Measurements from ENCODE around the gene SLC17A9.

Gene SLC17A9

DNA sequence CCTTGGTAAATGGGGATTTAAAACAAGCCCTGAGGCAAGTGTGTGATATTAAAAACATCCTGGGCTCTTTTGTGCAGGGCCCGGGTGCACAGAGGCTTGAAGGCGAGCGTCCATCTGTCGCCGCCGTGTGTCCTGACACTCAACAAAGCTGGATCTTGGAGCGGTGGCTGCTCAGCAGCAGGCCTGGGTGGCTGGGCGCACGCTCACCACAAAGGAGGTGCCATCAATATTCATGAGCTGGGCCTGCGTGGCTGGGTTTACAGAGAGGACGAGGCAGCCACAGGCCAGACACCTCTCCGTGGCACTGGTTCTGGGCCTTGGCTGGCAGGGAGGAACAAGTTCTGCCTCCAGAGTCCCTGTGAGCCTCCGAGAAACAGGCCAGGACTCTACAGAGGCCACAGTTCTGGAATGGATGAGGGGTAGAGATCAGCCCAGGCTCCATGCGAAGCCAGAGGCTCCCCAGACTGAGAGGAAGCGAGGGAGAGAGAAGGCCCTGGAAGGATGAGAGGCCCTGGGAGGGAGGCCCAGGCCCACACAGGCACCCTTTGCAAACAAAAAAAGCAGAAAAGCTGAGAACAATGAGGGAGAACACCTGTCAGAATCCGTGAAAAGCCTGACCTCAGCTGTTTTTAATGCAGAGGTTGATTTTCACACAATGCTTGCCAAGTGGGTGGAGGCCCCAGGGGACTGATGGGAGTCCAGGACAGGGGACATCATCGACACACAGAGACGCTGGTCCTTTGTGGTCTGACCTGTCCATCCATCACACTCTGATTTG is 32.3 kb downstream of the SLC17A9 start:
- DNase-seq (ENCODE audit: low read depth): no peak

DNA sequence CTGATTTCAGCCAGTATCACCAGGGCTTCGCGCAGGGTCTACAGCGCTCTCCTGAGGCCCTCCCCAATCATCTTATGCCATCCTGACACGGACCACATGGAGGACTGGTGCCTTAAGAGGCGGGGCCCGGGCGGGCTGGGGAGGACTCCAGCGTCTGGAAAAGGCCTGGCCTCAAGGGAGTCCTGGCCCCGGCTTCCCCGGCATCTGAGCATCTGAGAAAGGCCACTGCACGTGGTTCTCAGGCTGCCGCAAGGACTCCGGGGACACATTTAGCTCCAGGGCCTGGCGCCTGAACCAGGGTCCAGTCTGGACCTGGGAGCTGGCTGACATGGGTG is 32.9 kb downstream of the SLC17A9 start:
- DNase-seq (ENCODE audit: low read depth): no peak

DNA sequence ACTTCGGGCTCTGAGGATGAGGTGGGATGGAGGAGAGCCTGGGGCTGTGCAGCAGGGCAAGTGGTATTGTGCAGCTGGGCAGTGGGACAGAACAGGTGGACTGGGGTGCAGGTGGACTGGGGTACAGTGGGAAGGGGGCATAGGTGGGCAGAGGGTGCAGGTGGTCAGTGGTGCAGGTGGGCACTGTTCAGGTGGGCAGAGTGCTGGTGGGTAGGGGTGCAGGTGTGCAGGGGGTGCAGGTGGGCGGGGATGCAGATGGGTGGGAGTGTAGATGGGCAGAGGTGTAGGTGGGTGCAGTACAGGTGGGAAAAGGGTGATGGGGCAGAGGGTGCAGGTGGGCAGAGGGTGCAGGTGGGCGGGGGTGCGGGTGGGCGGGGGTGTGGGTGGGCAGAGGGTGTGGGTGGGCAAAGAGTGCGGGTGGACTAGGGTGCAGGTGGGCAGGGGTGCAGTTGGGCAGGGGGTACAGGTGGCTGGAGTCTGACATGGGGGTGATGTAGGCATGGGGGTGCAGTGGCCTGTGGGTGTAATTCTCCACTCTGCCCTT is 33.8 kb downstream of the SLC17A9 start:
- DNase-seq (ENCODE audit: low read depth): no peak

GRCh38 chr20:62987114-62987513 is 34.6 kb downstream of the SLC17A9 start:
- no peak for DNase-seq (ENCODE audit: low read depth)

- DNase-seq (ENCODE audit: low read depth): no peak
These were observed 36.7 kb downstream of the SLC17A9 start for GRCh38 chr20:62989201-62989601.

GRCh38 chr20:62990306-62990825 is 37.9 kb downstream of the SLC17A9 start:
- no peak for DNase-seq (ENCODE audit: low read depth)

DNA sequence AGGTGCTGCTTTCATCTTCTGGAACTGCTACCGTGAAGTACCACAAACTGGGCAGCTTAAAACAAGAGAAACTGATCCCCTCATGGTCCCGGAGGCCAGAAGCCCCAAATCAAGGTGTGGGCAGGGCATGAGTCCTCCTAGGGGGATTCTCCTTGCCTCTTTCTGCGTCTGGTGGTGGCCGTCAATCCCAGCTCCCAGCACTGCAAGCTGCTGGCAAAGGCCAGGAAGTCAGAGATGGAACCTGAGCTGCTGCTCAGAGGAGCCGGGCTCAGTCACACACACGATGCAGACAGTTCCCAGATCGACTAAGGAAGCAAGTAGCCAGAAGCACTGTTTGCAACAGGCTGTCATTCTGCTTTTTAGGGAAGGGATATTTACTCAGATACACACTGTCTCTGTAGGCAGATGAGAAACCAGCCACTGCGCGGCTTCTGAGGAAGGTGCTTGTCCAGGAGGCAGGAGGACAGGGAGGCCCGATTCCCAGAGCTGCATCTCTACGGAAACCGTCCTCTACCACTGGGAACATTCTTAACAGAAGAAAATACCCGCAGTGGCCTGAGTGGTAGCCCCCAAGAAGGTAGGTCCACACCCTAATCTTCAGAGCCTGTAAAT is 38.8 kb downstream of the SLC17A9 start:
- no peak for DNase-seq (ENCODE audit: low read depth)

GRCh38 chr20:62991863-62992262 is 39.4 kb downstream of the SLC17A9 start:
- DNase-seq (ENCODE audit: low read depth): no peak

DNA sequence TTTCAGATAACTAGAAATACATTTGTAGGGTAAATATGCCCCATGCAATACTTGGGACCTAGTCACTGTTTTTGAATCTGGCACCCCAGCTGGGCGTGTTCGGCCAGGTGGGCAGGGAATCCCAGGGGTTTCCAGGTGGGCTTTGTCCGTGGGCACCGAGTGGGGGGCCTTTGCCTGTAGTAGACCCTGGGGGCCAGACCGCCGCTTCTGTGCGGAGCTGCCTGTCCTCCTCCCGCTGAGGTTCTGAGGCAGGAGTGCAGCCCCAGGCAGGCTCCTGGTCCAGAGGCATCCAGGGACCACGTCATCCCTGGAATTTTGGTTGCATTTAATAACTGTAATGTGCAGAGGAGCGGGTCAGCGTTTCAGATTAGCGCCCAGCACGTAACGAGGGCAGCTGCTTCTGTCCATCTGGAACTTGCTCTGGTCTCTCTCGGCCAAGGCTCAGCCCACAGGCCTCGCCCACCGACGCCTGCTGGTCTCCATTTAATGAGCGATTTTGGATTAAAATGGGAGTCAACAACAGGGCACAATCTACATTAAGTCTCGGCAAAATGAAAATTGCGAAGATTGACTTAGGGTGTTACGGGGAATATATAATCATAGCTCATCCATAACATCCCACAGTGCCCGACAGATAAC is 41.5 kb downstream of the SLC17A9 start:
- no peak for DNase-seq (ENCODE audit: low read depth)

DNA sequence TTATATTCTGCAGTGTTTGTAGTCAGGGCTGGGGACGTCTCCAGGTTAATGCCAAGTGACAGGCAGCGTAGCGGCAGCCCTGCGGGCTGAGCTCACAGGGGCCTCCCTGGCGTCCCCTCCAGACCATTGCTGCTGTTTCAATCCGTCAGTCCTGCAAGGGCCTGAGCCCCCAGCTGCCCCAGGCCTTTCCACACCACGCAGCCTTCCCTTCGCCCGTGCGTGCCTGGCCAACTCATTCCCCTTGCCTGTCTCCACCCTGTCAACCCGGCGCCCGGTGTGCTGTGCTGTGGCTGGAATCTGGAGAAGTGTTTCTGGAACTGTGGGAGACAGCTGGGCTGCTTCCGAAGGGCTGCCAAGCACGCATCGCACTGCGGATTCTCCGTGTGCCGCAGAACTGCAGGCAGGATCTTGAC is 42.4 kb downstream of the SLC17A9 start:
- DNase-seq (ENCODE audit: low read depth): no peak

- DNase-seq (ENCODE audit: low read depth): no peak
These were observed 43.0 kb downstream of the SLC17A9 start for GRCh38 chr20:62995481-62995880.

- no peak for DNase-seq (ENCODE audit: low read depth)
These were observed 43.5 kb downstream of the SLC17A9 start for GRCh38 chr20:62995898-62996595.

DNA sequence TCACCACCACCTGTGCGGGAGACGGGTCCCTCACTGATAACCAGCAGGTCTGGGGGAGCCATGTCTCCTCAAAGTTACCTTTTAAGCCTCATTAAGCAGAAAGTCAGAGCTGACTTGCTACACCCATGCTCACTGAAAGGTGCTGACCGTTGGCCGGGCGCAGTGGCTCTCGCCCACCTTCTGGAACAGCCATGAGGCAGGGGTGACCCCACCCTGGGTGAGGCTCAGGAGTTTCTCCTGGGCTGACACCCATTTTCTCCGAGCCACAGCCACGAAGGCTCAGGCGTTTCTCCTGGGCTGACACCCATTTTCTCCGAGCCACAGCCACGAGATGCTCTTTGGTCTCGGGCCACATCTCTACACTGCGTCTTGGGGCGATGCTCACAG is 44.1 kb downstream of the SLC17A9 start:
- DNase-seq (ENCODE audit: low read depth): no peak

GRCh38 chr20:62997417-62998035 is 45.0 kb downstream of the SLC17A9 start:
- DNase-seq (ENCODE audit: low read depth): no peak

- no peak for DNase-seq (ENCODE audit: low read depth)
These were observed 45.9 kb downstream of the SLC17A9 start for GRCh38 chr20:62998449-62998848.

GRCh38 chr20:62999580-62999979 is 47.1 kb downstream of the SLC17A9 start:
- DNase-seq (ENCODE audit: low read depth): no peak

GRCh38 chr20:63000036-63000435 is 47.5 kb downstream of the SLC17A9 start:
- DNase-seq (ENCODE audit: low read depth): no peak

DNA sequence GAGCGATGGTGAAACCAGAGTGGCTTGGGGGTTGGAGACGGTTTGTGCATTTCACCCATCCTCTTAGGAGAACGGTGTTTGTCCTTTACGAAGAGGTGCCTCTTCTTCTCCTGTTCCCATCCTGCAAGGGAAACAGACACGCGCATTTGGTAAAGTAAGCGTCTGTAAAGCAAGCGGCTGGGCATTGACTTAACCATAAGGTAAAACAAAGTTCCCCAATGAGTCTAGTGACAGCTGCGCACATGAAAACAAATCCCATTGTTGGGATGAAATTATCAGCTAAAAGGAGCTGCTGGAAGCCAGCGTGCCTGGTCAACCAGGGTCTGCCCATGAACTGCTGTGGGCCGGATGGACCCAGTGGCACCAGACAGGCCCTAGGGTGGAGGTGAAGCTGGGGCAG is 48.4 kb downstream of the SLC17A9 start:
- no peak for DNase-seq (ENCODE audit: low read depth)

- DNase-seq (ENCODE audit: low read depth): no peak
These were observed 50.0 kb downstream of the SLC17A9 start for GRCh38 chr20:63002511-63002910.

- DNase-seq (ENCODE audit: low read depth): no peak
These were observed 51.0 kb downstream of the SLC17A9 start for GRCh38 chr20:63003546-63003945.

DNA sequence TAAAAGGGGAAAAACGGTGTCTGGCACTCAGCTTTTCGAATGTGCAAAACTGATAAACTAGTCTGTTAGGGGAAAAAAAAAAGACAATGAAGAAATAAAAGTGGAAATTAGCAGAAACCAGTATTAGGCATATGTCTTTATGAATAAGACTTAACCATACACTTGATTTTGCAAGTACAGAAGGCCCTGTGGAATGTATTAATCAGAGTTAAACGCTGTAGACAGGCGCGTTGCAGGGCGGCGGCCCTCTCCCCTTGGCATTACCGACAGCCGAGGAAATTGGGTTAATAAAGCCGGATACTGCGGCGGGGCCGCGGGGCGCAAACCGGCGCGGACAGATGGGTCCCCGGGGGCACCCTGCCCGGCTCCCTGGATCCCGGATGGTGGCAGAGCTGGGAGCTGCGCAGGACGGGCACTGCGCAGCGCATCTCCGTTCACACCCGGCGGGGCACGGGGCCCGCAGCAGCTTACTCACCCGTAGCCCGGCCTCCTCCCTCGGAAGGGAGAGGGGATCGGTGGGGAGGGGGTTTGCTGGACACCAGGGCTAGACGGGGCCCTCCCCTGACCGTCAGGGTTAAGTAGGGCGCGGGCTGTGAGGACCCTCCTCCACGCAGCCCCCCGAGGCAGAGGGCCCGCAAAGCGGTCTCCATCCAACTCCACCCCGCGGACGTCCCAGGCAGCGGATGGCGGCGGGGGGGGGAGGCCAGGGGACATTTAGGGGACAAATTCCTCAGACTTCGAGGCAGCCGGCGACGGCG is 52.3 kb downstream of the SLC17A9 start:
- DNase-seq (ENCODE audit: low read depth): no peak
